ENCODE data around the gene MKI67. TPM values are rescaled to one million over a fixed set of nuclear protein-coding genes. Genes with fewer than 3 reads are reported as not detected.

MKI67 gene
- total and polyA plus RNA-seq, 2 of the 4 experiments (the other 2 are of a cell fraction) = 13.5 to 36.4 TPM

- BruUV-seq (replicated peaks) = no TSS peak
- CTCF ChIA-PET = no interaction called here
- in situ Hi-C loops (cut with MboI; ENCODE audit: low sequenced_read_pairs) (no loop called here), dilution Hi-C loops (cut with HindIII; ENCODE audit: low sequenced_read_pairs, unreplicated experiment) (no loop called here), intact Hi-C loops (cut with micrococcal nuclease) (no loop called here)
- H3K18ac ChIP-seq (ENCODE audit: low read depth, low read length) = no peak overlapping the region
- H3K4ac ChIP-seq (ENCODE audit: low read depth, low read length) = no peak overlapping the region
- H3K9ac ChIP-seq (ENCODE audit: low read depth, low read length) = no peak overlapping the region
- H3K4me3 ChIP-seq (ENCODE audit: insufficient read depth, low read depth, low read length) = no peak overlapping the region
- no peak overlapping the region for H2AK9ac ChIP-seq (replicated peaks; ENCODE audit: low read depth, low read length, poor library complexity)
- H2BK20ac ChIP-seq (ENCODE audit: low read depth, low read length) = no peak overlapping the region
- H3K14ac ChIP-seq (replicated peaks; ENCODE audit: low read depth, low read length) = no peak overlapping the region
- no CpG with 5 or more reads among the region's 1 CpG for WGBS, 2 experiments (ENCODE audit: extremely low coverage in 2 of 2, insufficient read length in 1 of 2)
- DNase-seq (no peak), ATAC-seq (ENCODE audit: low read depth) (no peak)
- no peak overlapping the region for H3K56ac ChIP-seq (ENCODE audit: extremely low read depth, insufficient read depth, low read length)
- no peak overlapping the region for H3K23ac ChIP-seq (ENCODE audit: low read depth, low read length)
- no peak overlapping the region for H4K91ac ChIP-seq (ENCODE audit: insufficient read depth, low read depth, low read length)
- no peaks in the 10 kb centered on the region for H3K79me1 ChIP-seq (ENCODE audit: low read depth in 1 of 2, low read length in 2 of 2)
- H2BK15ac ChIP-seq (ENCODE audit: low read depth, low read length) = no peak overlapping the region
- H3K4me1 ChIP-seq (ENCODE audit: control insufficient read depth, insufficient read depth, low read length) = no peaks in the 10 kb centered on the region
- H4K20me1 ChIP-seq (ENCODE audit: insufficient read depth, low read length) = no peaks in the 10 kb centered on the region
- no peak overlapping the region for H2AK5ac ChIP-seq (ENCODE audit: low read depth, low read length)
- H3K36me3 ChIP-seq (ENCODE audit: control insufficient read depth, insufficient read depth, low read length) = no peaks in the 10 kb centered on the region
- no peak overlapping the region for H2AFZ ChIP-seq (replicated peaks; ENCODE audit: low read length, poor library complexity)
- H2BK5ac ChIP-seq (ENCODE audit: low read depth, low read length, poor library complexity, severe bottlenecking) = no peak overlapping the region
- no peak overlapping the region for H4K8ac ChIP-seq (ENCODE audit: low read depth in 2 of 2, low read length in 2 of 2)
- no peak overlapping the region for H3K27ac ChIP-seq (ENCODE audit: insufficient read depth, low read length)
- no peak overlapping the region for H4K5ac ChIP-seq (ENCODE audit: low read depth, low read length)
- no peaks in the 10 kb centered on the region for H3K27me3 ChIP-seq (ENCODE audit: control insufficient read depth, insufficient read depth, low read length)
- H3K9me1 ChIP-seq (ENCODE audit: insufficient read depth, low read length) = no peaks in the 10 kb centered on the region
- 0 out of 2 replicates have a peak, but pooled peaks cover 2% of the 10 kb centered on the region for H3K9me3 ChIP-seq (ENCODE audit: control insufficient read depth, insufficient read depth, low read length)
- H3K4me2 ChIP-seq (ENCODE audit: low read depth, low read length) = no peak overlapping the region
- TF ChIP-seq MXI1 (IDR thresholded peaks at IDR 0.05; ENCODE audit: borderline replicate concordance, low read depth, low read length) (no peak), SMC3 (IDR thresholded peaks at IDR 0.05; ENCODE audit: low read depth, low read length) (no peak), POLR2A (IDR thresholded peaks at IDR 0.05; ENCODE audit: low read depth, low read length) (no peak), RCOR1 (IDR thresholded peaks at IDR 0.05; ENCODE audit: insufficient replicate concordance, low read length) (no peak), NFE2L2 (IDR thresholded peaks at IDR 0.05; ENCODE audit: low read depth, low read length) (no peak), CTCF (conservative IDR thresholded peaks at IDR 0.05; ENCODE audit: low read depth, low read length) (no peak), ELK1 (IDR thresholded peaks at IDR 0.05; ENCODE audit: borderline replicate concordance, low read depth, low read length) (no peak), MAFK (IDR thresholded peaks at IDR 0.05; ENCODE audit: low read depth, low read length) (no peak), CHD1 (IDR thresholded peaks at IDR 0.05; ENCODE audit: low read depth, low read length) (no peak), BHLHE40 (IDR thresholded peaks at IDR 0.05; ENCODE audit: low read depth, low read length) (no peak), CEBPB (IDR thresholded peaks at IDR 0.05; ENCODE audit: low read depth, low read length) (no peak), RAD21 (IDR thresholded peaks at IDR 0.05; ENCODE audit: low read length) (no peak), USF2 (IDR thresholded peaks at IDR 0.05; ENCODE audit: low read depth, low read length) (no peak), RFX5 (IDR thresholded peaks at IDR 0.05; ENCODE audit: low read depth, low read length) (no peak)
- no peak overlapping the region for H2BK120ac ChIP-seq (ENCODE audit: low read depth, low read length)
- POLR2A ChIA-PET (ENCODE audit: unreplicated experiment) = no interaction called here
Measured at GRCh38 chr10:128173386-128173785, 47.2 kb upstream of the MKI67 start.
